ENCODE measurements around the gene SLC6A13. TPM values are rescaled to one million over a fixed set of nuclear protein-coding genes. Genes with fewer than 3 reads are reported as not detected.

SLC6A13 gene
- total RNA-seq, 2 experiments from 2014 or later: 0.16 to 0.30 TPM

GRCh38 chr12:172732-173161 is 89.9 kb downstream of the SLC6A13 start:
- intact Hi-C loops (cut with DNase I, micrococcal nuclease): no loop called here
- Mint-ChIP-seq H3K4me1 (peaks cover 10% of the 10 kb centered on the region), H3K9me3 (ENCODE audit: low read depth) (no peaks in the 10 kb centered on the region), H3K27me3 (peaks cover 4% of the 10 kb centered on the region), H3K4me3 (no peak overlapping the region), H3K27ac (no peak overlapping the region), H3K36me3 (ENCODE audit: low read depth) (no peaks in the 10 kb centered on the region)
- CTCF ChIA-PET: interaction anchor here (1.3 kb wide), 1 partner anchor 13 kb away, joined by 3 read pairs; no protein-coding TSS in a partner anchor
- ATAC-seq (no peak), DNase-seq (no peak)
- POLR2A ChIA-PET: no interaction called here

- H3K9me3 Mint-ChIP-seq (ENCODE audit: low read depth): no peaks in the 10 kb centered on the region
- no peak for ATAC-seq
- H3K27me3 Mint-ChIP-seq: peaks cover 4% of the 10 kb centered on the region
- ChIA-PET POLR2A (no interaction called here), CTCF (interaction anchor here (1.3 kb wide), 1 partner anchor 14 kb away, joined by 3 read pairs; no protein-coding TSS in a partner anchor)
- H3K4me1 Mint-ChIP-seq: peaks cover 10% of the 10 kb centered on the region
- DNase-seq: no peak
- intact Hi-C loops (cut with DNase I, micrococcal nuclease): no loop called here
- H3K4me3 Mint-ChIP-seq: no peak overlapping the region
- no peak overlapping the region for H3K27ac Mint-ChIP-seq
- no peaks in the 10 kb centered on the region for H3K36me3 Mint-ChIP-seq (ENCODE audit: low read depth)
These were observed 90.6 kb downstream of the SLC6A13 start for GRCh38 chr12:171743-172676.

GRCh38 chr12:171276-171675 is 91.4 kb downstream of the SLC6A13 start:
- DNase-seq: no peak
- no peaks in the 10 kb centered on the region for H3K36me3 Mint-ChIP-seq (ENCODE audit: low read depth)
- peaks cover 4% of the 10 kb centered on the region for H3K27me3 Mint-ChIP-seq
- no peak for ATAC-seq
- no peak overlapping the region for H3K27ac Mint-ChIP-seq
- ChIA-PET POLR2A (no interaction called here), CTCF (interaction anchor here (0.5 kb wide), 1 partner anchor 18 kb away, joined by 3 read pairs; no protein-coding TSS in a partner anchor)
- H3K9me3 Mint-ChIP-seq (ENCODE audit: low read depth): no peaks in the 10 kb centered on the region
- H3K4me1 Mint-ChIP-seq: peaks cover 10% of the 10 kb centered on the region
- intact Hi-C loops (cut with DNase I, micrococcal nuclease): no loop called here
- H3K4me3 Mint-ChIP-seq: no peak overlapping the region

Other genes starting within 250 kb of the SLC6A13 start
- not detected for gene IQSEC3, start 196.1 kb downstream of the SLC6A13 start, total RNA-seq
- under 1 TPM; 0.35 to 0.37 TPM for gene SLC6A12, start 48.7 kb downstream of the SLC6A13 start, total RNA-seq
- gene KDM5A, start 126.5 kb upstream of the SLC6A13 start, total RNA-seq: 10 to 100 TPM; 40.3 to 58.7 TPM
- 10 to 100 TPM; 17.3 to 18.7 TPM for gene CCDC77, start 138.8 kb upstream of the SLC6A13 start, total RNA-seq
- gene B4GALNT3, start 197.1 kb upstream of the SLC6A13 start, total RNA-seq: 1 to 10 TPM; 2.2 to 3.3 TPM

All from activated CD4-positive, alpha-beta T cell treated with anti-CD3 and anti-CD28 coated beads for 36 hours (primary cell).